GM12878 (cell line): Measurements from ENCODE around the gene LMTK2. TPM values are rescaled to one million over a fixed set of nuclear protein-coding genes. Genes with fewer than 3 reads are reported as not detected.

ENCODE experiments used
- ATAC-seq: fragments of 200-7000 bp; cut with Tn5 transposase; 3 replicates; pipeline ENCODE4 v1.9.1; 2020; ENCODE audit warnings: mild to moderate bottlenecking, moderate library complexity
- BruUV-seq: library from RNA; stranded (reverse); fragments of 400-500 nt; replicated peaks from 2 replicates; lab custom pipeline; 2021; lab: Mats Ljungman, UMichigan
- CTCF ChIA-PET: fragments of 300-600 bp; sonication (Branson Sonifier 250); formaldehyde crosslinking; extraction: SDS; loops from one replicate; lab custom pipeline; 2021; ENCODE audit warnings: inconsistent platforms; lab: Yijun Ruan, JAX
- POLR2A ChIA-PET: fragments of 350-600 bp; formaldehyde crosslinking; extraction: SDS; loops from one replicate; lab custom pipeline; 2021; ENCODE audit warnings: inconsistent platforms; lab: Charles Lee
- RAD21 ChIA-PET: fragments of 300-600 bp; sonication (Branson Sonifier 250); formaldehyde crosslinking; loops from one replicate; lab custom pipeline; 2023; ENCODE audit warnings: antibody characterized with exemption; ENCODE audit not compliant: unreplicated experiment; lab: Charles Lee
- SMC1A ChIA-PET: fragments of 300-600 bp; sonication (Branson Sonifier 250); formaldehyde crosslinking; loops from one replicate; lab custom pipeline; 2023; ENCODE audit not compliant: unreplicated experiment, uncharacterized antibody; lab: Charles Lee
- DNase-seq: peaks from one replicate; pipeline ENCODE4 v3.0.0-alpha.2; 2011; ENCODE audit warnings: low read depth, low spot score
- FAIRE-seq: peaks from 3 replicates; lab custom pipeline; 2011; peaks lifted over from hg19 to GRCh38; lab: Jason Lieb, UNC
- H2AFZ ChIP-seq: 2 replicates; pipeline ENCODE4 v1.6.0; 2011; ENCODE audit warnings: low read depth, low read length, control low read depth; ENCODE audit not compliant: control insufficient read depth
- H3K27ac ChIP-seq: 2 replicates; pipeline ENCODE4 v1.5.1; 2011; ENCODE audit warnings: control low read depth; ENCODE audit not compliant: control insufficient read depth, insufficient read depth
- H3K27me3 ChIP-seq, 2 experiments: replicated peaks in 1 of 2; 2 replicates each; pipeline versions ENCODE4 v1.6.0 to v1.6.1; 2011; ENCODE audit warnings: low read length in 1 of 2; ENCODE audit not compliant: control insufficient read depth in 2 of 2, insufficient read depth in 2 of 2
- H3K36me3 ChIP-seq, 2 experiments: 2 replicates each; pipeline ENCODE4 v1.5.1; 2011; ENCODE audit warnings: low read length in 1 of 2; ENCODE audit not compliant: control insufficient read depth in 2 of 2, insufficient read depth in 2 of 2
- H3K4me1 ChIP-seq: 2 replicates; pipeline ENCODE4 v1.6.1; 2011; ENCODE audit warnings: mild to moderate bottlenecking, low read length, moderate library complexity, mixed read lengths; ENCODE audit not compliant: control insufficient read depth, insufficient read depth
- H3K4me2 ChIP-seq: 2 replicates; pipeline ENCODE4 v1.6.0; 2011; ENCODE audit warnings: control low read depth; ENCODE audit not compliant: control insufficient read depth, insufficient read depth
- H3K4me3 ChIP-seq: fragments of 200-600 bp; sonication (generic); 2 replicates; pipeline ENCODE4 v1.5.1; 2016
- H3K79me2 ChIP-seq: 2 replicates; pipeline ENCODE4 v1.6.0; 2011; ENCODE audit warnings: low read length; ENCODE audit not compliant: control insufficient read depth, insufficient read depth
- H3K9ac ChIP-seq: 2 replicates; pipeline ENCODE4 v1.8.0; 2011; ENCODE audit warnings: low read length, control low read depth, mixed read lengths; ENCODE audit not compliant: control insufficient read depth, insufficient read depth
- H3K9me3 ChIP-seq: replicated peaks from 3 replicates; pipeline ENCODE4 v1.5.1; 2011; ENCODE audit warnings: mild to moderate bottlenecking, low read length; ENCODE audit not compliant: control insufficient read depth, insufficient read depth
- H4K20me1 ChIP-seq: 2 replicates; pipeline ENCODE4 v1.6.0; 2011; ENCODE audit not compliant: control insufficient read depth, insufficient read depth
- RAD51 ChIP-seq: fragments of 450-650 bp; IDR thresholded peaks from 2 replicates; pipeline ENCODE4 v1.6.1; 2016; ENCODE audit warnings: moderate library complexity, mild to moderate bottlenecking, inconsistent platforms
- ZNF592 ChIP-seq: fragments of 450-650 bp; IDR thresholded peaks from 2 replicates; pipeline ENCODE4 v1.6.1; 2017; ENCODE audit warnings: mild to moderate bottlenecking, moderate library complexity
- WGBS: methylation state at CpG from one replicate; pipeline ENCODE4 v1.1.6; 2016; ENCODE audit warnings: low lambda C conversion rate; ENCODE audit not compliant: insufficient replicate concordance, insufficient coverage; ENCODE audit errors: missing lambda C conversion rate; 5-methylcytosine and 5-hydroxymethylcytosine counted together
- in situ Hi-C: fragments of 300-500 bp; cut with MboI; formaldehyde crosslinking; loops from 9 replicates; pipeline ENCODE4 v1.14.3; 2018; ENCODE audit warnings: mixed read lengths
- intact Hi-C: fragments of 100-400 bp; cut with micrococcal nuclease; formaldehyde crosslinking; loops from one replicate; pipeline ENCODE4 v1.14.2; 2022; ENCODE audit not compliant: unreplicated experiment
- polyA plus RNA-seq, 11 experiments: library from polyadenylated mRNA; depleted of rRNA in 4 of 11; unstranded in 6 of 11; stranded (reverse) in 5 of 11; fragments of >200 nt; fragmentation: Nextera tagmentation in 4 of 11; fragmentation: Illumina TruSeq in 1 of 11; extraction: Ambion mirVana in 4 of 11; extraction: Trizol in 1 of 11; gene quantifications; 1 replicate in 1 of 11; 2 replicates in 10 of 11; pipeline versions ENCODE4 v1.2.1 to v1.2.3, GENCODE V29; 2011 to 2016; ENCODE audit warnings: inconsistent platforms in 2 of 11, missing spikeins in 2 of 11, low read depth in 1 of 11
- total RNA-seq, 4 experiments: library from RNA; depleted of rRNA in 3 of 4; stranded (reverse); fragments of >200 nt in 3 of 4; fragmentation: Illumina TruSeq in 1 of 4; extraction: Trizol in 1 of 4; gene quantifications; 2 replicates each; pipeline versions ENCODE4 v1.2.1 to v1.2.3, GENCODE V29; 2013 to 2021

The LMTK2 gene
- total and polyA plus RNA-seq, 10 of the 15 experiments (the other 5 are each of a cell fraction or from before 2014, with no cell fraction given) = 0.68 to 8.7 (median 4.6) TPM

GRCh38 chr7:98116656-98117461 is 10.2 kb downstream of the LMTK2 start (continued):
- TF ChIP-seq ZNF592 = no peak

- no peak for DNase-seq
- Histone ChIP-seq H3K4me3 (no peak overlapping the region), H3K9me3 (no peaks in the 10 kb centered on the region), H3K27ac (no peak overlapping the region), H4K20me1 (no peaks in the 10 kb centered on the region), H3K9ac (no peak overlapping the region), H3K4me1 (no peaks in the 10 kb centered on the region), H3K36me3 (no peaks in the 10 kb centered on the region), H2AFZ (no peak overlapping the region), H3K4me2 (no peak overlapping the region), H3K79me2 (no peaks in the 10 kb centered on the region), H3K27me3 (no peaks in the 10 kb centered on the region)
- in situ Hi-C loops (no loop called here), intact Hi-C loops (no loop called here)
- RAD21 ChIA-PET = interaction anchor here (1.0 to 1.4 kb wide), 5 partner anchors 9 to 83 kb away, joined by 3 to 6 read pairs (median 4); no protein-coding TSS in a partner anchor
- SMC1A ChIA-PET = interaction anchor here (0.8 to 2.5 kb wide), 13 partner anchors 8 to 247 kb away, joined by 3 to 9 read pairs (median 3); partner anchors contain the start of gene ASNS
- CTCF ChIA-PET = interaction anchor here (0.7 to 2.9 kb wide), 10 partner anchors 9 to 97 kb away, joined by 3 to 14 read pairs (median 5); no protein-coding TSS in a partner anchor
- POLR2A ChIA-PET = interaction anchor here (1.1 to 1.3 kb wide), 3 partner anchors 8 to 14 kb away, joined by 3 to 4 read pairs (median 3); no protein-coding TSS in a partner anchor
- WGBS = 78% methylated on average over 10 of the region's 10 CpGs
- TF ChIP-seq RAD51 = no peak
- no peak for ATAC-seq
- BruUV-seq = no TSS peak
- no peak for FAIRE-seq
These were observed 12.7 kb downstream of the LMTK2 start for GRCh38 chr7:98119256-98119918.
